HG02870 (cell line): ENCODE measurements around the gene CASP9.

ENCODE experiments used
- ATAC-seq: cut with Tn5 transposase; IDR thresholded peaks from one replicate; pipeline ENCODE4 v1.9.1; 2021; ENCODE audit warnings: mild to moderate bottlenecking, moderate library complexity; ENCODE audit not compliant: unreplicated experiment

The CASP9 gene

DNA sequence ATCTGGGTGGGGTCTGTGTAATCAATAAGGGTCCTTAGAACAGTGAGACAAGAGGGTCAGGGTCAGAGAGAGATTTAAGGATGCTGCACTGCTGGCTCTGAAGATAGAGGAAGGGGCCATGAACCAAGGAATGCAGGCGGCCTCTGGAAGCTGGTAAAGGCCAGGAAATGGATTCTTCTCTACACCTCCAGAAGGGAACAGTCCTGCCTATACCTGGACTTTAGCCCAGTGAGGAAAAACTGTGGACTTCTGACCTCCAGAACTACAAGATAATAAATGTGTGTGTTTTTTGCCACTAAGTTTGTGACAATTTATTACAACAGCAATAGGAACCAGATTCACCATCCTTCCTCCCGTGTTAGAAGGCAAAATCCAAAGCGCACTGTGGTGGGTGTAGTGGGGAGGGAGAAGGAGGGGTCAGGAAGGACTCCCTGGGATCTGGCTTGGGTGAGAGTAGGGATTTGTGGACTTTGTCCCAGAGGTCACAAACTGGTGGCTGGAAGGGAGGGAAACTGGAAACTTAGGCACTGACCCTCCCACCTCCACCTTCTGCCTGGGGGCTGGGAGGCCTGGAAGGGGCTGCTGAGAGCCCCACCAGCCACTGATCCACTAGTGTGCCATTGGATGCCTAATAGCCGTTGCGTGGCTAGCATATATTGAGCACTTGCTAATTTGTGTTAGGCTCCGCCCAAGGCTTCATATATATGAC is 72.8 kb downstream of the CASP9 start:
- no peak for ATAC-seq

DNA sequence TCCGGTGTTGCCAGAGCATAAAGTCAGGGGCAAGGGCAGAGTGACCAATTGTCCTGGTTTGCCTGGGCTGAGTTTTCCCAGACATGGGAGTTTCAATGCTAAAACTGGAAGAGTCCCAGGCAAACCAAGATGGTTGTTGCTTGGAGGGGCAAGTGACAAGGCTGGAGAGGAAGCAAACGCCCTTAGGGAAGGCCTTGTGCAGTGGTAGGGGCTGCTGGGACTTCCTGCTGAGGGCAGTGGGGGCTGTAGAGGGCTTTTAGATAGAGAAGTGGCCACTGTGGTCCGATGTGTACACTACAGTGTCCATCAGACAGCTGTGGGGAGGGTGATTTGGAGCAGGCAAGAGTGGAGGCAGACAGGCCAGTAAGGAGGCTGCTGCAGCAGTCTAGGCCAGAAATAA is 74.4 kb downstream of the CASP9 start:
- no peak for ATAC-seq

DNA sequence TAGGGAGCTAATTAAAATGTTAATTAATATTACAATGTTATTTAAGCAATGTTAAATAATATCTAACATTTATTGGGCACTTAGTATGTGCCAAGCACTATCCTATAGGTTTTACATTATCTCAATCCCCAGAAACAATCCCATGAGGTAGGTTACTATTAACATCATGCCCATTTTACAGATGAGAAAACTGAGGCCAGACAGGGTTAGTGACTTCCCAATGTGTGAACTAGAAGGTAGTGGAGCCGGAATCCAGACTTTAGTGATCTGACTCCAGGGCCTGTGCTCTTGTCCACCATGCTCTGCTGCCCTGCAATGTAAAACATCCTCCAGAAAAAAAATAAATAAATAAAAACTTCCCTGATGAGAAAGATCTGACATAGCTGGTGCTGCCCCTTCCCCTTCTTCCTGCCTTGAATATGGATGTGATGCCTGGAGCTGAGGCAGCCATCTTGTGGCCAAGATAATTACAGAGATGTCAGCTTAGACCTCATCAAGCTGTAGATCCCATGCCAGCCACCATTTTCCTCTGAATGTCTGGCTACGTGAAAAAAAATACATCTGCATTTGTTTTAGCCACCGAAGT is 75.0 kb downstream of the CASP9 start:
- no peak for ATAC-seq

DNA sequence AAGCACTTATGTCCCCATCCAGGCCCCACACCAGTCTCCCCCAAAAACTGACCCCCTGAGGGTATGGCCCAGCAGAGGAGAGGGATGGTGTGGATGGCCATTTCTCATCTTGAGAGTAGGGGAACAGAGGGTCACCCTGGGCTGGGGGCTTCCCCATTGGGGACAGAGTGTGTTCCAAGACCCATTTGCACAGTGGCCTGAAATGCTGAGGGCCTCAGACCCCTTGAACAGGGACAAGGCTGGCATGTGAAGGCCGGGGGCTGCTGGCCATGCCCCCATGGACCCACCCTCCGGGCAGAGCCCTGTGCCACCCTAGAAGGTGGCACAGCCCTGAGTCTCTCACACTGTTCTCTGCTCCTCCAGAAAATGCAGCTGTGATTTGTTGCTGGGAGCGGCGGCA is 77.8 kb downstream of the CASP9 start:
- no peak for ATAC-seq

DNA sequence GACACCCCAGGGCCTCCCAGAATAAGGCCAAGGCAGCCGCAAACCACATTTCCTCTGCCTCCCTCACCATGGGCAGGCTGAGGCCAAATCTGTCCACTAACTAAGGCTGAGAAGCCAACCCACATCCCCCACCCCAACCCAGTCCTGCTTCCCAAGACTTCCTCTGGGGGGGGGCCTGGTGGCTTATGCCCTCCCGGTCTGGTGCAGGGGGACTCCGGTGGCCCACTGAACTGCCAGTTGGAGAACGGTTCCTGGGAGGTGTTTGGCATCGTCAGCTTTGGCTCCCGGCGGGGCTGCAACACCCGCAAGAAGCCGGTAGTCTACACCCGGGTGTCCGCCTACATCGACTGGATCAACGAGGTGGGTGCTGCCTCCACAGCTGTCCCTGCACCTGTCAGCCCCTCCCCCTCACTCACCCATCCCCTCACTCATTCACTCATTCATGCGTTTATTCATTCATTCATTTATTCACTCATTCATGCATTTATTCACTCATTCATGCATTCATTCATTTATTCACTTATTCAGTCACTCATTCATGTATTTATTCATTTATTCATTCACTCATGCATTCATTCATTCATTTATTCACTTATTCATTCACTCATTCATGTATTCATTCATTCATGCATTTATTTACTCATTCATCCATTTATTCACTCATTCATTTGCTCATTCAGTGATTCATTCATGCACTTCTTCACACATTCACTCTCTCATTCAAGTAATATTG is 78.5 kb downstream of the CASP9 start:
- ATAC-seq, result no peak

DNA sequence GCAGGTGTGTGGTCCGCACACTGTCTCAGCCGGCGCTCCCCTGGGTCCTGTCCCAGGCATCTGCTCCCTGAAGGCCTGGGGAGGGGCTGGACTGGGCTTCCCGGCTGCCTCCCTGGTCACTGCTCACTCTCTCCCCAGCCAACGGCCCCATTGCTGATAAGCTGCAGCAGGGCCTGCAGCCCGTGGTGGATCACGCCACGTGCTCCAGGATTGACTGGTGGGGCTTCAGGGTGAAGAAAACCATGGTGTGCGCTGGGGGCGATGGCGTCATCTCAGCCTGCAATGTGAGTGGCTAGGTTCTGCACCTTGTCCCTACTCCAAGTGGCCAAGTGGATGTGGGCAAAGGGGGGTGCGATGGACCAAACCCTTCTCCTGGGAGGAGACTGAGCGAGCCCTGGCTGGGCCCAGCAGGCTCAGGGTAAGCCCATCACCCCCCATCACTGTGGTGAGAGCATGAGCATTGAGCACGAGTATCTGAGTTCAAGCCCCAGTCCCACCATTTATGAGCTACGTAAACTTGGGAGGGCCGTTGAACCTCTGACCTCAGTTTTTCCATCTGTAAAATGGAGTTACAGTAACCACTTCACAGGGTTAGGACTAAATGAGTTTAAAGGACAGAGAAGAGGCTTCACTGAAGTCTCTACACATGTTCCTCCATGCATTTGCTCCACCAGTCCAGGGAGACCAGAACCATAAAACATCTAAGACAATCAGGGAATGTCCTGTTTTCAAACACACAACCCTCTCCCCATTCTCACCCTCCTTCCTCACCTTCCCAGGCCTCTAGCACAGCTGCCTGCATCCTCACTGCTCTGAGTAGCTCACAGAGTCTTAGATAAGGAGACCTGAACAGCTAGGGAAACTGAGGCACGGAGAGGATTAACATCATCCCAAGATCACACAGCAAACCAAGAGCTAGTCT is 79.3 kb downstream of the CASP9 start:
- no peak for ATAC-seq

DNA sequence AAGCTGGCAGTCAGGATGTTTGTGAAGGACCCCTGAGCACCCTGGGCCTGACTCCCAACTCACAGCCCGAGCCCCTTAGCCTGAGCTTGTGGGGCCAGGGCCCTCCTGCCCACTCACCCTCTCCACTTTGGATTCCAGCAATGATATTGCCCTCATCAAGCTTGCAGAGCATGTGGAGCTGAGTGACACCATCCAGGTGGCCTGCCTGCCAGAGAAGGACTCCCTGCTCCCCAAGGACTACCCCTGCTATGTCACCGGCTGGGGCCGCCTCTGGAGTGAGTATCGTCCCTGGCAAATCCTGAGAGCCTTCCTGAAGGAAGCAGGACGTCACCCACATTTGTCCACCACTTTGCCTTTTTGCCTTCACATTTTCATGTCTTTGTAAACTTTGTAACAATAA is 80.7 kb downstream of the CASP9 start:
- no peak for ATAC-seq

DNA sequence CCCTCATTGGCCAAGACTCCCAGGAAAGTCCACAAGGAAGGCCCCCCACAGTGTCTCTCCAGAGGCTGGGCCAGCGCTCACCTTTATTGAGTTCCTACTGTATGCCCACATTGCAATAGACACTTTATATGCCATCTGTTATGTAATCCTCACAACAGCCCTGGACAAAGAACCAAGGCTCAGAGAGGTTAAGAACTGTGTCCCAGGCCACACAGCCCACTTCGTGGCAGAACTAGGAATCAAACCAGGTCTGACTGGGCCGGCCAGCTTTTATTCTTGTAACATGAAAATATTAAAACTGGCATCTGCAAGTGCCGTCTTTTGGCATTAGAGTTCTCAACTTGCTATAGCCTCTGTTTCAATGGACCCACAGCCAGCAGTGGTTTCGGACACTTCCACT is 81.3 kb downstream of the CASP9 start:
- no peak for ATAC-seq

DNA sequence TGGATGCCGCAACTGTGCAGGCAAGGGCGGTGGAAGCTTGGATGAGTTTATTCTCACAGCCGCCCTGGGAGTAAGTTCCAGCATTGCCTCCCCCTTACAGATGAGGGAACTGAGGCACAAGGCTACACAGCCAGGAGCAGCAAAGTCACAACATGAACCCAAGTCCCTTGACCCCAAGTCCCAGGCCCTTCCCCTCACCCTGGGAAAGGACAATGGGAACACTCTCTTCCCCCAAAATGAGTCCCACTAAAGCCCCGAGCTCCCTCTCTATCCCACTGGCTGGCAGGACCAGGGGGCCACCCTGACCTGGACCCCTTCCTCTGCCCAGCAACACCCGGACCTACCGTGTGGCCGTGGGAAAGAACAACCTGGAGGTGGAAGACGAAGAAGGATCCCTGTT is 81.9 kb downstream of the CASP9 start:
- no peak for ATAC-seq
